NCI-H460 (cell line): ENCODE data around the gene OTOP3. TPM values are rescaled to one million over a fixed set of nuclear protein-coding genes. Genes with fewer than 3 reads are reported as not detected.
"Not testable (repeated sequence)": the region's sequence is repeated elsewhere in the genome, so short reads cannot be mapped to it uniquely, and the experiment has no call there.

Experiments used
- DNase-seq: peaks from one replicate; pipeline ENCODE4 v3.0.0-alpha.2; 2016; ENCODE audit warnings: low read depth; ENCODE audit errors: extremely low read depth
- total RNA-seq: library from RNA; depleted of rRNA; stranded (reverse); fragments of >200 nt; shearing (Covaris generic); gene quantifications from 2 replicates; pipeline ENCODE4 v1.2.3, GENCODE V29; 2014; rRNA removed

The OTOP3 gene
- total RNA-seq, 1 experiment from 2014 or later: not detected

DNA sequence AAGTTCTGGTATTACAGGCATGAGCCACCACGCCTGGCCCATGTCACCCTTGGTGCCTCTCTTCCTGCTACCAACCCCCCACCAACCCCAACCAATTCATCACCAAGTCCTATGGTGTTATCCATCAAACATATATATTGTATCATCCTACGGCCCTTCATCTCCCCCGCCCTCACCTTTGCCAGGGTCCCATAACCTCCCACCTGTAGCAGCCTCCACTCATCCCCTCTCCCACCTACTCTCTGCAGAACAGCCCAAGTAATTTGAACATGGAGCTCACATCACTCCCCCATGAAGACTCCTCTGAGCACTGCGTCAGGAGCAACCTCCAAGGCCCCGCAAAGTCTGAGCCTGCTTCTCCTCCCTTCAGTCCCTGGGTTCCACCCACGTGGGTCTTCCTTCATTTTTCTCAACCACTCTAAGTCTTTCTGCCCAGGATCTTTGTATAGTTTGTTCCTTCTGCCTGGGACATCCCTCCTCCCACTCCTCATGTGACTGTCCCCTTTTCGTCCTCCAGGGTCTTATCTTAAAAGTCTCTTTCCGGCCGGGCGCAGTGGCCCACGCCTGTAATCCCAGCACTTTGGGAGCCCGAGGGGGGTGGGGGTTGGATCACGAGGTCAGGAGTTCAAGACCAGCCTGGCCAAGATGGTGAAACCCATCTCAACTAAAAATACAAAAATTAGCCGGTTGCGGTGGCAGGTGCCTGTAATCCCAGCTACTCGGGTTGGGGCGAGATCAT, 43.9 kb downstream of the OTOP3 start:
- no peak for DNase-seq

DNA sequence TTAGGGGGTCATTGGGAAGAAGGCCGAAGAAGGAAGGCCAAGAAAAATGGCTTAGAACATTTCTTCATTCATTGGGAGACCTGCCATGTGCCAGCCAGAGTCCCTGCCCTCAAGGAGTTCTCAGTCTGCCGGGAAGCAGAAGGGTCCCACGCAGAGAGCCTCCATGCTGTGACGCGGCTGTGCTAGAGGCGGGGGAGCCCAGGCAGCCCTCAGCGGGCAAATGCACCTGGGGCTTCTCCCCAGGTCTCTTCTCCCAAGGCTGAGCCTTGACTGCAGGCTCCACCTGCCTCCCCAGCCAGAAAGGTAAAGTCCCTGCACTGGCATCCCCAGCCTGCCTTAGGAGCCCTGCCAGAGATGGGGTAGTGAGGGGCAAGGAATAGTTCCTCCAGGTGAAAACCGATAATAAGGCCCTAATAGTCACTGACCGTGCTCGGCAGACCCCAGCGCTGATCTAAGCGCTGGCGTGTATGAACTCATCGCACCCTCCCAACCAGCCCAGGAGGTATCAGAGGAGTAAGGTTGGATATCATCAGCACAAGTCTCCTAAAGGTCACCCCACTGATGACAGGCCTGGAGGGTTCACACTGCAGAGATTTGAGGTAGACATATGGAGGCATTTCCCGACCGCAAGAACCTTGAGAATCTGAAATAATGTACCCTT, 45.8 kb downstream of the OTOP3 start:
- DNase-seq: no peak

DNA sequence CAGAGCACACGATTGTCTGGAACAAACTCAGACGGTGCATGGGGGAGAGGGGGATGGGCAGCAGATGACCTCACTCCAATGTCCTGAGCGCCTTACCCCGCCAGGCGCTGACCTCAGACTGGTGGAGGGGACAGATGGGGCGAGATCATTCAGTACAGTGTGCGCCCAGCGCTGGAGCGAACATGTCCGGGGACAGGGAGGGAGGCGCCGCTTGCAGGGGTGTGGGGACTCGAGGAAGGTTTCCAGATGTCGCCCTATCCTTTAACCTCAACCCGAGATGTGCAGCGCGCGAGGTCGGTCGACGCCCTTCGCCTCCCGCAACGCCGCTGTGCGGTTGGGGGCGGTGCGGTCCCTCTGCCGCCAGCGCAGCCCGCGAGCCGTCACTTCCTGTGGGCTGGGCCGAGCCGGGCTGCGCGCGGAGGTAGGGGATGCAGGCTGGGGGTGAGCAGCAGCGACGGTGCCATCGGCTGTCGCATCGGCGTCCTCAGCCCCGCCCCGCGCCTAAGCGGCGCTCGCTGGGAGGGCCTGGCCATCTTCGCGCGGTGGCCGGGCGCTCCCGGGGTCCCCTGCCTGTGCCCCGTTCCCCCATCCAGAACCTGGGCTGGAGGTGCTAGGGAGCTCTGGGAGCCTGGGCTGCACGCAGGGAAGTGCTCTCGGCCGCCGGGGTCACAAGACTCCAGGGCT, 46.4 kb downstream of the OTOP3 start:
- DNase-seq: peak; percentile 44

DNA sequence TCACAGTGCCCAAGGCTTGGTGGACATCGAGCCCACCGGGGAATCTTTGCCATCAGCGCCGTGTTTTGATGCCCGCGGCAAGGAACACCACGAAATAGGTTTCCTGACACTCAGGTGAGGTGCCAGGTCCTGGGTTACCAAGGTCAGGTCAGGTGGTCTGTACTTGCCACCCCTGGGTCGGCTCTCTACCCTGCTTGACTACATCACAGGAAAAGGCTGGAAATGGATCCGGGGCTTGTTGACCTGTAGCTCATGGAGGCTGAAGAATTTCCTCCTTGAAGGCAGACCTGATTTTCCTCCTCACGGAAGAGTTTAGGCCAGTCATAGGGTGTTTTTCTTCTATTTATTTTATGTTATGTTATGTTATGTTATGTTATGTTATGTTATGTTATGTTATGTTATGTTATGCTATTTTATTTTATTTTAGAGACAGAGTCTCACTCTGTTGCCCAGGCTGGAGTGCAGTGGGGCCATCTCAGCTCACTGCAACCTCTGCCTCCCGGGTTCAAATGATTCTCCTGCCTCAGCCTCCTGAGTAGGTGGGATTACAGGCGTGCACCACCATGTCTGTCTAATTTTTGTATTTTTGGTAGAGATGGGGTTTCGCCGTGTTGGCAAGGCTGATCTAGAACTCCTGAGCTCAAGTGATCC, 47.1 kb downstream of the OTOP3 start:
- not testable (repeated sequence) for DNase-seq

DNA sequence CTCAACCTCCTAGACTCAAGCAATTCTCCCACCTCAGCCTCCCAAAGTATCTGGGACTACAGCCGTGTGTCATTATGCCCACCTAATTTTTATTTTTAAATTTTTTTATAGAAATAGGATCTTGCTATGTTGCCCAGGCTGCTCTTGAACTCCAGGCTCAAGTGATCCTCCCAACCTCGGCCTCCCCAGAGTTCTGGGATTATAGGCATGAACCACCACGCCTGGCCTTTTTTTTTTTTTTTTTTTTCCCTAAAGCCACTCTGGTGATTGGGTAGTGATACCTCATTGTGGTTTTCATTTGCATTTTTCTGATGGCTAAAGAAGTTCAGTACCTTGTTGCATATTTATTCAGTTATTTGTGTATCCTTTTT, 50.5 kb downstream of the OTOP3 start:
- DNase-seq: no peak

DNA sequence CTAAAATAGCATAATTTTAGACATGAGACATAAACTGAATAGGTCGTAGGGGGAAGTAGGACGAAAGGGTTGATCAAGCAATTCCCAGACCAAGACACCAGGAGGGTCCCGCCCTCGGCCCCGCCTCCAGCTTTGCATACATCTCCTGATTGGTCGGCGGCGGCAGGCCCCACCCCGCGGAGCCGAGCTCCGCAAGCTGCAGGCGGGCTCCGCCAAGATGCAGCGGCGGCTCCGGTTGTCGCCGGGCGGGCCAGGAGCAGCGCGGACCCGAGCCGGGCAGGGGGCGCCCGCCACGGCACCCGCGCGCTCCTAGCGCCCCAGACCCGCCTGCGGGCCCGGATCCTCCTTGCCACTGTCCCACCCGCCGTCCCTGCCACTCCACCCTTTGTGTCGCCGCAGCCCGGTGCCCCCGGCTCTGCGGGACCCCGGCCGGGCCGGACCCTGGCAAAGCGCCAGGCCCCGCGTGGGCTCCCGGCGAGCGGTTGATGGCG, 51.8 kb downstream of the OTOP3 start, which contains the start of gene CDR2L:
Gene CDR2L, plus strand, starts transcription at position 215 of the 491 bp plus-strand sequence. CDS start 412 bp downstream, outside the sequence.
- peak; percentile 90 for DNase-seq

DNA sequence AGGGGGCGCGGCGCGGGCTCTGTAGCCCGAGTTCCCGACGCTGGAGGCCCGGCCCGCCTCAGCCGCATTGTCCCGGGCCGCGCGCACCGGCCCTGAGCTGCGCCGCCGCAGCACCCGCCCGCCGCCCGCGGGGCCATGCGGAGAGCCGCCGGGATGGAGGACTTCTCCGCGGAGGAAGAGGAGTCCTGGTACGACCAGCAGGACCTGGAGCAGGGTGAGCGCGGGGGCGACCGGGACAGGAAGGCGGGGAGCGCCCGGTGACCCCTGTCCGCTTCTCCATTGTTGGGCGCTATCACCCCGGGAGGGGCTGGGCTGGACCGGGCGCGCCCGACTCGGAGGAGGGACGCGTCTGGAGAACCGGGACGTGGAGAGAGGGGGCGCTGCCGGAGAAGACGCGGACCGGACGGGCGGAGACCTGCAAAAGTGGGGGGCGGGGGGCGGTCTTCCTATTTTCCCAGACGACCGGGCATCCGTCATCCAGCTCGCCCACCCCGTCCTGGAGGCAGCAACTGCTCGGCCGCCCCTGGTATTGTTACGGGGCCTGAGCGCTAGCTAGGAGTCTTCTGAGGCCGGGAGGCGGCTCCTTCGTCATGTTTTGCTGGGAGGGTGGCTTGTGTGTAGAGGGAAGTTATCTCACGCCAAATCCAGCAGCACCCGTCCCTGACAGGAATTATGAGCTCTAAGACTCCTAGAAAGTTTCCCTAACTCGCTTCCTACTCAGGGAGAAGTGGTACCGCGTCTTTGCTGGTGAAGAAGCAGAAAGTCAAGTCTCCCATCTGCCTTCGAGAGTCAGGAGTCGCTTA, 52.4 kb downstream of the OTOP3 start:
- DNase-seq: no peak

DNA sequence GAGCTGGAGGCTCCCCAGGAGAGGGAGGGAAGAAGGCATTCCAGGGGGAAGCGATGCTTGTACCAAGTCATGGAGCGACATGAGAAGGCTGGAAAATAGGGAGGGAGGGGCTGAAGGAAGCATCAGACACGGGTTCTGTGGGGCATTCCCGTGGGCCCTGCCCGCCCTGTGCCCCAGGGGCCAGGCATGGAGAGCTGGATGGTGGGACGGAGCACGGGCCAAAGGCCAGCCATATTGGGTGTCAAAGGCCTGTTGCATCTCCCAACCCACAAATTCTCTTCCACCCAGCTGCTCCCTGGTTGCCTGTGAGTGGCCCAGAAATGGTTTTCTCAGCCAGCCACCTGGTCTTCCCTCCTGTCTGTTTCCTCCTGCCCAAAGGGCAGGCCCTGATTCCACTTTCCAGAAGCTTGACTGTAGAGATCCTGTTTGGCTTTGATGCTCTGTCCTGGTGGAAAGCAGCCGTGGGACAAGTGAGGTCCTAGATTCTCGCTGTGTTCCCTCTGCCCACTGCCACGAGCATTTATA, 54.9 kb downstream of the OTOP3 start:
- no peak for DNase-seq

DNA sequence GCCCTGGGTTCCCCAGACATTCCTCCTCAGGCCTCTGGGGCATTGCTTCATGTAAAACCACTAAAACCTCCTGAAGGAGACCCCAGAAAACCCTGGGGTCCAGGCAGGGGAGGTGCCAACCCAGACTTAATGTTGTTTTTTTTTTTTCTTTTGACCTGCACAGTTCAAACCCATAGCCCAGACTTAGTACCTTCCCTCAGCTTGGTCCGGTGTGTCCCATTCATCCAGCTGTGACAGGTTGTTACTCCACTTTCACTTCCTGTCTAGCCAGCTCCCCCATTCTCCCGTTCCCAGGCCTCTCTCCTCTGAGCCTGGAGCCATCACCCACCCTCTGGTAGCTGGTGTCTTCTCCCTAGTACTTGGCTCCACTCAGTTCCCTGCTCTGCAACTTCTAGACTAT, 56.5 kb downstream of the OTOP3 start:
- DNase-seq: no peak

DNA sequence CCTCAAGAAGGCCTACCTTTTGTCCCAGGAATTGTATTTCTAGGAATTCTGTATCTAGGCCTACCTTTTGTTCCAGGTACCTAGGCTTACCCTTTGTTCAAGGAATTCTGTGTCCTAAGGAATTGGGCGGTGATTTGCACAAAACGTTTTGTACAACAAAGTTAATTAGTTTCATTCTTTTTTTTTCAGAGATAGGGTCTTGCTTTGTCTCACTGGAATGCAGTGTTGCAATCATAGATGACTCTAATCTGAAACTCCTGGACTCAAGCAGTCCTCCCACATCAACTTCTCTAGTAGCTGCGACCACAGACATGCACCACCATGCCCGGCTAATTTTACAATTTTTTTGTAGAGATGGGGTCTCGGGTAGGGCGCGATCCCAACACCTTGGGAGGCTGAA, 58.7 kb downstream of the OTOP3 start:
- DNase-seq: no peak

DNA sequence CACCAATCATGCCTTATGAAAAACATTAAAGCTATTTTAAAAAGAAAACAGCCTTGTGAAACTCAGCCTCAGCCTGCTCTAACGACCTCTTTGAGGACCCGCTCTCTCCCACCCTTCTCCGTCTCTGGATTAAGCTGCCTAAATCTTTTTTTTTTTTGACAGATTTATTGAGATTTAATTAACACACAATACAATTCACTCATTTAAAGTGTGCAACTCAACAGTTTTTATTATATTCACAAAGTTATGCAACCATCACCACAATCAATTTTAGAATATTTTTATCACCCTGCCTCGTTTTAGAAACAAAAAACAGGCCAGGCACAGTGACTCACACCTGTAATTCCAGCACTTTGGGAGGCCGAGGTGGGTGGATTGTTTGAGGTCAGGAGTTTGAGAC, 60.1 kb downstream of the OTOP3 start:
- no peak for DNase-seq

DNA sequence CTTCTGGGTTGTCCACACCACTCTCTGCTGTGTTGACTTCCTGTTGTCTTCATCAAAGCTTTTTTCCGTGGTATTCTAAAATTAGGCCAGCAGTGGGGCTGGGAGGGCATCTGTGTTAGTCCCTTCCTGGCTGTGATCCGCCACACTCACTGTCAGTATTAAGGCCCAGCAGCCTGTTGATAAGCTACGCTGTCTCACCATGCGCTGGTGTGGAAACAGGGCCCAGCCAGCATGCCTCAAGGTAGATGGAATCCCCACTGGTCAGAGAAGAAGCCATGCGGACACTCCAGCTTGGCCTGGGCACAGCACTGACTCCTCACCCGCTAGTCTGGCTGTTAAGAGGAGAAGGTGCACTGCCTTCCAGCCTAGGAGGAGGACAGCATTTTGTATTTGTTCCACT, 63.1 kb downstream of the OTOP3 start:
- no peak for DNase-seq

DNA sequence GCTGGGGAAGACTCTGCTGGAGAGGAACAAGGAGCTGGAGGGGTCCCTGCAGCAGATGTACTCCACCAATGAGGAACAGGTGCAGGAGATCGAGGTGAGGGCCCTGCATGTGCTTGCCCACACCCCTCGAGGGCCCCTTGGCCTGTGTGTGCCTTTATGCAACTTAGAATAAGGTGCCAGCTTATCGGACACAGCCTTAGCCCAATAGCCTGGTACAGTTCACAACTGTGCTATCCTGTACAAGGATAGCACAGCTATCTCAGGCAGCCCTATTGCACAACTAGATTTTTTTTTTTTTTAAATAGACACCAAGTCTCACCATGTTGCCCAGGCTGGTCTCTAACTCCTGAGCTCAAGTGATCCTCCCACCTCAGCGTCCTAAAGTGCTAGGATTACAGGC, 63.8 kb downstream of the OTOP3 start:
- no peak for DNase-seq

Other genes starting within 250 kb of the OTOP3 start
- gene CD300LF, start 223.0 kb upstream of the OTOP3 start, total RNA-seq: not detected in 2 replicates
- 0.12 and 0.17 TPM in 2 replicates for gene RAB37, start 198.6 kb upstream of the OTOP3 start, total RNA-seq
- gene NHERF1, start 187.3 kb upstream of the OTOP3 start, total RNA-seq: 21.3 and 27.3 TPM in 2 replicates
- gene NAT9, start 159.6 kb upstream of the OTOP3 start, total RNA-seq: 27.9 and 33.8 TPM in 2 replicates
- gene GRIN2C, start 76.0 kb upstream of the OTOP3 start, total RNA-seq: not detected in 2 replicates
- gene FDXR, start 62.9 kb upstream of the OTOP3 start, total RNA-seq: 35.0 and 36.9 TPM in 2 replicates
- not detected in 2 replicates for gene FADS6, start 42.3 kb upstream of the OTOP3 start, total RNA-seq
- gene USH1G, start 12.6 kb upstream of the OTOP3 start, total RNA-seq: not detected in 2 replicates
- gene OTOP2, start 11.6 kb upstream of the OTOP3 start, total RNA-seq: not detected in 2 replicates
- gene HID1, start 36.9 kb downstream of the OTOP3 start, total RNA-seq: 5.0 and 8.2 TPM in 2 replicates
- gene CDR2L, start 51.7 kb downstream of the OTOP3 start, total RNA-seq: 15.6 and 18.0 TPM in 2 replicates
- 87.5 and 91.5 TPM in 2 replicates for gene MRPL58, start 76.8 kb downstream of the OTOP3 start, total RNA-seq
- 272 and 301 TPM in 2 replicates for gene ATP5PD, start 111.1 kb downstream of the OTOP3 start, total RNA-seq
- 22.9 and 28.0 TPM in 2 replicates for gene KCTD2, start 111.3 kb downstream of the OTOP3 start, total RNA-seq
- 19.8 and 20.0 TPM in 2 replicates for gene SLC16A5, start 152.1 kb downstream of the OTOP3 start, total RNA-seq
- gene ARMC7, start 174.1 kb downstream of the OTOP3 start, total RNA-seq: 9.1 and 14.3 TPM in 2 replicates
- 107 and 114 TPM in 2 replicates for gene NT5C, start 195.8 kb downstream of the OTOP3 start, total RNA-seq
- 454 and 510 TPM in 2 replicates for gene JPT1, start 218.6 kb downstream of the OTOP3 start, total RNA-seq
- gene SUMO2, start 247.1 kb downstream of the OTOP3 start, total RNA-seq: 136 and 142 TPM in 2 replicates